DND-41 (cell line): ENCODE data around the gene GREB1.

Source experiments
- ATAC-seq: fragments of 200-7000 bp; cut with Tn5 transposase; 3 replicates; pipeline ENCODE4 v1.9.1; 2021; ENCODE audit warnings: low read depth; ENCODE audit not compliant: insufficient read depth
- DNase-seq: peaks from one replicate; pipeline ENCODE4 v3.0.0-alpha.2; 2020
- H2AFZ ChIP-seq: 2 replicates; pipeline ENCODE4 v1.6.0; 2012; ENCODE audit warnings: low read depth, low read length
- H3K27ac ChIP-seq: 2 replicates; pipeline ENCODE4 v1.5.1; 2012; ENCODE audit warnings: low read length, inconsistent platforms
- H3K27me3 ChIP-seq: fragments of 200-600 bp; sonication (generic); 2 replicates; pipeline ENCODE4 v1.6.0; 2012; ENCODE audit warnings: low read length, mild to moderate bottlenecking, inconsistent platforms; ENCODE audit not compliant: insufficient read depth, poor library complexity
- H3K36me3 ChIP-seq: 2 replicates; pipeline ENCODE4 v1.5.1; 2012; ENCODE audit warnings: low read length, inconsistent platforms; ENCODE audit not compliant: insufficient read depth
- H3K4me1 ChIP-seq: 2 replicates; pipeline ENCODE4 v1.5.1; 2012; ENCODE audit warnings: mild to moderate bottlenecking, low read length; ENCODE audit not compliant: insufficient read depth
- H3K4me2 ChIP-seq: 2 replicates; pipeline ENCODE4 v1.6.0; 2012; ENCODE audit warnings: mild to moderate bottlenecking, moderate library complexity, low read length, inconsistent platforms; ENCODE audit not compliant: insufficient read depth
- H3K4me3 ChIP-seq, 2 experiments: fragments of 200-600 bp in 1 of 2; shearing (Covaris generic) in 1 of 2; 2 replicates each; pipeline ENCODE4 v1.5.1; 2012 to 2016; ENCODE audit warnings: inconsistent platforms in 2 of 2, low read length in 2 of 2, mild to moderate bottlenecking in 2 of 2, low read depth in 1 of 2, moderate library complexity in 1 of 2
- H3K79me2 ChIP-seq: 2 replicates; pipeline ENCODE4 v1.6.0; 2012; ENCODE audit warnings: low read length, inconsistent platforms; ENCODE audit not compliant: insufficient read depth
- H3K9ac ChIP-seq: 2 replicates; pipeline ENCODE4 v1.6.0; 2012; ENCODE audit warnings: low read depth, mild to moderate bottlenecking, inconsistent platforms, low read length, moderate library complexity
- H3K9me3 ChIP-seq: 2 replicates; pipeline ENCODE4 v1.5.1; 2012; ENCODE audit warnings: low read length, moderate library complexity, mild to moderate bottlenecking, inconsistent platforms; ENCODE audit not compliant: insufficient read depth, severe bottlenecking
- H4K20me1 ChIP-seq: 2 replicates; pipeline ENCODE4 v1.6.0; 2012; ENCODE audit warnings: low read length; ENCODE audit not compliant: insufficient read depth
- EZH2 ChIP-seq: IDR thresholded peaks from 3 replicates; pipeline ENCODE4 v1.6.1; 2012; ENCODE audit warnings: borderline replicate concordance, low read depth, mild to moderate bottlenecking, moderate library complexity, low read length, inconsistent platforms; ENCODE audit not compliant: severe bottlenecking
- TF ChIP-seq, protein P1 (sequence below): IDR thresholded peaks from 2 replicates; pipeline ENCODE4 v1.5.1; 2012; ENCODE audit warnings: borderline replicate concordance, low read length, moderate library complexity, mild to moderate bottlenecking; ENCODE audit not compliant: poor library complexity, severe bottlenecking; ENCODE audit errors: extremely low read depth

The GREB1 gene

DNA sequence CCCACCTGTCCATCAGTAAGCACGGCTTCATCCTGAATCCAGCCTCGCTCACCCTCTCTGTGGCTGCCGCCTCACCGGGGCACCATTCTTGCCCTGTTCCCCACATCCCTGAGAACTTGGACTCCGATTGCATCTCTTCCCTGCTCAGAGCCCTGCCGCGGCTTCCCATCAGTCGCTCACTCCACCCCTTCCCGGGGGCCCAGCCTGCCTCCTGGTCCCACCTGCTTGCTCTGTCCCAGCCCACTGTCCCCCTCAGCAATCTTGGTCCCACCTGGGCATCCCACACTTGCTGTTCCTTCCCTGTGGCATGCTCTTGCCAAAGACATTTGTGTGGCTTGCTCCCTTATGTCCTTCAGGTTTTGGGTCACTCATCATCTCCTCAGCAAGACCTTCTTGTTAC, 56.3 kb downstream of the GREB1 start:
- Histone ChIP-seq H3K36me3 (no peaks in the 10 kb centered on the region), H3K27ac (no peak overlapping the region), H3K4me3 (no peak overlapping the region), H3K4me1 (no peaks in the 10 kb centered on the region), H4K20me1 (no peaks in the 10 kb centered on the region; the same call in 1 of the 2 replicates), H3K9me3 (no peaks in the 10 kb centered on the region), H3K4me2 (no peak overlapping the region), H3K9ac (no peak overlapping the region), H3K27me3 (no peaks in the 10 kb centered on the region), H2AFZ (no peak overlapping the region), H3K79me2 (no peaks in the 10 kb centered on the region)
- TF ChIP-seq, protein P1, sequence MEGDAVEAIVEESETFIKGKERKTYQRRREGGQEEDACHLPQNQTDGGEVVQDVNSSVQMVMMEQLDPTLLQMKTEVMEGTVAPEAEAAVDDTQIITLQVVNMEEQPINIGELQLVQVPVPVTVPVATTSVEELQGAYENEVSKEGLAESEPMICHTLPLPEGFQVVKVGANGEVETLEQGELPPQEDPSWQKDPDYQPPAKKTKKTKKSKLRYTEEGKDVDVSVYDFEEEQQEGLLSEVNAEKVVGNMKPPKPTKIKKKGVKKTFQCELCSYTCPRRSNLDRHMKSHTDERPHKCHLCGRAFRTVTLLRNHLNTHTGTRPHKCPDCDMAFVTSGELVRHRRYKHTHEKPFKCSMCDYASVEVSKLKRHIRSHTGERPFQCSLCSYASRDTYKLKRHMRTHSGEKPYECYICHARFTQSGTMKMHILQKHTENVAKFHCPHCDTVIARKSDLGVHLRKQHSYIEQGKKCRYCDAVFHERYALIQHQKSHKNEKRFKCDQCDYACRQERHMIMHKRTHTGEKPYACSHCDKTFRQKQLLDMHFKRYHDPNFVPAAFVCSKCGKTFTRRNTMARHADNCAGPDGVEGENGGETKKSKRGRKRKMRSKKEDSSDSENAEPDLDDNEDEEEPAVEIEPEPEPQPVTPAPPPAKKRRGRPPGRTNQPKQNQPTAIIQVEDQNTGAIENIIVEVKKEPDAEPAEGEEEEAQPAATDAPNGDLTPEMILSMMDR = no peak
- TF ChIP-seq EZH2 = no peak
- ATAC-seq = no peak
- DNase-seq = no peak

DNA sequence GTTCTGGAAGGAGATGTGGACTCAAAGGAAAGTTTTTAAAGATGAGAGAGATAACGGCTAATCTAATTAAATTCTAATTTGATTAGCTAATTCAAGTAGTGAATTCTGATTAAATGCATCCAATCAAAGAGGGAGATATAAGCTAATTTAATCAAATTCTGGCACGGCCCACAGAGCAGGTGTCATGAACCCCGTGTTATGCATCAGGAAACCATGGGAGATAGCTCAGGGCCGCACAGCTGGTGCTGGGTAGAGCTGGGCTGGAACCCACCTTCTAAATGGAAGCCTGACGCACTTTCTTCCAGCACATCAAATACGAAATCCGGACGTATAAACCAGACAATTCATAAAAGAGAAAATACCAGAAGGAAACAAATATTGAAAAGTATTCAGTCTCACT, 57.2 kb downstream of the GREB1 start:
- TF ChIP-seq EZH2 = no peak
- TF ChIP-seq, protein P1 = no peak
- no peaks in the 10 kb centered on the region for H3K27me3 ChIP-seq
- H3K36me3 ChIP-seq = no peaks in the 10 kb centered on the region
- H3K9ac ChIP-seq = no peak overlapping the region
- no peak overlapping the region for H3K4me2 ChIP-seq
- no peak for ATAC-seq
- H3K4me1 ChIP-seq = no peaks in the 10 kb centered on the region
- no peak overlapping the region for H3K27ac ChIP-seq
- no peaks in the 10 kb centered on the region for H3K9me3 ChIP-seq
- H2AFZ ChIP-seq = no peak overlapping the region
- no peaks in the 10 kb centered on the region; the same call in 1 of the 2 replicates for H4K20me1 ChIP-seq
- DNase-seq = no peak
- no peak overlapping the region for H3K4me3 ChIP-seq
- H3K79me2 ChIP-seq = no peaks in the 10 kb centered on the region

DNA sequence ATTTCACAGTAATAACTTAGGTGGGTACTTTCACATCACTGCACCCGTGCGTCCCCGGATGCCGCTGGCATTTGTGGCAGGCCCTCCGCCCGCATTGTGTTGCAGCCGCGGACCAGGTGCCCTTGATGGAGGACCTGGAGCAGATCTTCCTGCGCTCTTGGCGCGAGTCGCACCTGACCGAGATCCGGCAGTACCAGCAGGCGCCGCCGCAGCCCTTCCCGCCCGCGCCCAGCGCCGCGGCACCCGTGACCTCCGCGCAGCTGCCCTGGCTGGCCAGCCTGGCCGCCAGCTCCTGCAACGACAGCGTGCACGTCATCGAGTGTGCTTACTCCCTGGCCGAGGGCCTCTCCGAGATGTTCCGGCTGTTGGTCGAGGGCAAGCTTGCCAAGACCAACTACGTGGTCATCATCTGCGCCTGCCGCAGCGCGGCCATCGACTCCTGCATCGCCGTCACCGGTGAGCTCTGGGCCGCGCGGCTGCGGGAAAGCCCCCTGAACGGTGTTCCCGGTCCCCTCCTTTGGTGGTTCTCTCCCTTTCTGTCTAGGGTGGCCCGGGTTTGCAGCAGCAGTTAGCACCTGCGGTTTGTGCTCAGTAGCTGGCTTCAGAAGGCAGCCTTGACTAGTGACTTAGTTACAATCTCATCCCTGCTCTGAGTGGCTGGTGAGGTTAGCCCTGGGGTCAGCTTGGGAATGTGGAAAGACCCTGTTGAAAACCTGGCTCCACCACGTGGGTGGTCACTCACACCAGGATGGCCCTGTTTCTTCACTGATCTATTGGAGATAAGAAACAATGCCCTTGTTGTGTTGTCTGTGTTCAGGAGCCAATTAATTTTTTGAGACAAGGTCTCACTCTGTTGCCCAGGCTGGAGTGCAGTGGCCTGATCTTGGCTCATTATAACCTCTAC, 59.1 kb downstream of the GREB1 start:
- H3K36me3 ChIP-seq = no peaks in the 10 kb centered on the region
- H3K27me3 ChIP-seq = no peaks in the 10 kb centered on the region
- no peak overlapping the region for H3K4me2 ChIP-seq
- H4K20me1 ChIP-seq = no peaks in the 10 kb centered on the region; the same call in 1 of the 2 replicates
- H2AFZ ChIP-seq = no peak overlapping the region
- H3K27ac ChIP-seq = no peak overlapping the region
- DNase-seq (no peak), ATAC-seq (no peak)
- H3K79me2 ChIP-seq = no peaks in the 10 kb centered on the region
- no peaks in the 10 kb centered on the region for H3K9me3 ChIP-seq
- TF ChIP-seq, protein P1 = no peak
- no peak for TF ChIP-seq EZH2
- H3K9ac ChIP-seq = no peak overlapping the region
- no peak overlapping the region for H3K4me3 ChIP-seq
- H3K4me1 ChIP-seq = no peaks in the 10 kb centered on the region
